ENCODE data around the gene ACOXL.

DNA sequence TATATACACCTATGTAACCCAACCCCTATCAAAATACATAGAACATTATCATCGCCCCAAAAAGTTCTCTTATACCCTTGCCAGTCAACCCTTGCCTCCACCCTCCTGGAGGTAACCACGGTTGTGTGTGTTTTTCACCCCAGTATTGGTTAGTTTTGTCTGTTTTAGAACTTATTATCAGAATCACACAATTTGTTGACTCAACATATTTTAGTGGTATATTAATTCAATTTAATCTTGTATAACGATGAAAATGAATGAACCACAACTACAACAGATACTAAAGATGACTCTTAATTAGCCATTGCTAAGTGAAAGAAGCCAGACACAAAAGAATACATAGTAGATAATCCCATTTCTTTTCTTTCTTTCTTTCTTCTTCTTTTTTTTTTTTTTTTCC is 19.3 kb downstream of the ACOXL start:
- TF ChIP-seq, protein P1, sequence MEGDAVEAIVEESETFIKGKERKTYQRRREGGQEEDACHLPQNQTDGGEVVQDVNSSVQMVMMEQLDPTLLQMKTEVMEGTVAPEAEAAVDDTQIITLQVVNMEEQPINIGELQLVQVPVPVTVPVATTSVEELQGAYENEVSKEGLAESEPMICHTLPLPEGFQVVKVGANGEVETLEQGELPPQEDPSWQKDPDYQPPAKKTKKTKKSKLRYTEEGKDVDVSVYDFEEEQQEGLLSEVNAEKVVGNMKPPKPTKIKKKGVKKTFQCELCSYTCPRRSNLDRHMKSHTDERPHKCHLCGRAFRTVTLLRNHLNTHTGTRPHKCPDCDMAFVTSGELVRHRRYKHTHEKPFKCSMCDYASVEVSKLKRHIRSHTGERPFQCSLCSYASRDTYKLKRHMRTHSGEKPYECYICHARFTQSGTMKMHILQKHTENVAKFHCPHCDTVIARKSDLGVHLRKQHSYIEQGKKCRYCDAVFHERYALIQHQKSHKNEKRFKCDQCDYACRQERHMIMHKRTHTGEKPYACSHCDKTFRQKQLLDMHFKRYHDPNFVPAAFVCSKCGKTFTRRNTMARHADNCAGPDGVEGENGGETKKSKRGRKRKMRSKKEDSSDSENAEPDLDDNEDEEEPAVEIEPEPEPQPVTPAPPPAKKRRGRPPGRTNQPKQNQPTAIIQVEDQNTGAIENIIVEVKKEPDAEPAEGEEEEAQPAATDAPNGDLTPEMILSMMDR (IDR thresholded peaks at IDR 0.05), result no peak
- no peak for TF ChIP-seq POLR2A (IDR thresholded peaks at IDR 0.05)

Data from testis (tissue), 2 donors.